Activated CD4-positive, alpha-beta T cell treated with anti-CD3 and anti-CD28 coated beads for 48 hours (primary cell): ENCODE measurements around the gene DEFB128.
"Not testable (repeated sequence)": the region's sequence is repeated elsewhere in the genome, so short reads cannot be mapped to it uniquely, and the experiment has no call there.

Experiments
- DNase-seq: peaks from one replicate; pipeline ENCODE4 v3.0.0-alpha.2; 2020

Gene DEFB128

GRCh38 chr20:189611-190010 is at the start of gene DEFB128:
DEFB128 (minus strand) TSS chr20:189711; CDS start chr20:189623, 88 bp downstream.
- no peak for DNase-seq

- DNase-seq = no peak
Measured at GRCh38 chr20:237929-238328, 48.4 kb upstream of the DEFB128 start.

DNA sequence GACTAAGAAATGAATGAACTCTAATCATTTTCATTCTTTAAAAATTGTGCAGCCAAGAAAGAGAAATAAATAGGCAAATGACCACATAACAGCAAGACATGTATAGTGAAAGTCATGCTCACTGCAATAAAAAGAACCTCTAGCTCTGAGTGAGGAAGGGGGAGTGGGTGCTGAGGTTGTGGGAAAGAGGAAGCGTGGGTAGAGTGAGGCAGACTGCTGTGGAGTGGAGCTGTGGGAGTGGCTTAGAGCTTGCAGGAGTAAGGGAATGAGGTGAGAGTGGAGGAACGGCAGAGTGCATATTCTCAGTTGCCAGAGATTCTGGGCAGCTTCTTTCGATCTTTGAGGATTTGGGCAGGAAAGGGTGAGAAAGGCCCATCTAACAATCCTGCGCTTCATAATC is 48.0 kb upstream of the DEFB128 start:
- DNase-seq = peak; percentile 49

GRCh38 chr20:235891-236290 is 46.4 kb upstream of the DEFB128 start:
- DNase-seq = no peak

- no peak for DNase-seq
Measured at GRCh38 chr20:227439-228105, 38.1 kb upstream of the DEFB128 start.

DNA sequence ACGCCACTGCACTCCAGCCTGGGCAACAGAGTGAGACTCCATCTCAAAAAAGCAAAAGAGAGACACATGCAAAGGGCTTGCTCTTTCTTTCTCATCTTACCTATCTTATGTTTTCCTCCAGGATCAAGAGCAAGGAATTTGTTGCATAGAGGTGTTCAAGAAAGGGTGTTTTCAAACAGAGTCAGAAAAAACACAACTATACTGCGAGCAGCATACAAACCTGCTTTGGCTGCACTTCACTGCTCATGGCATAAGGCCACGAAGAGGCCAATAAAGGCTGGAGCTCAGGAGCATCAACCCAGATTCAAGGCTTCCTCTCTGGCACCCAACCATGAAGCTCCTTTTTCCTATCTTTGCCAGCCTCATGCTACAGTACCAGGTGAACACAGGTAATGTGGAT is 37.4 kb upstream of the DEFB128 start, which contains the start of gene DEFB129:
Gene DEFB129, plus strand, starts transcription at position 301 of the 400 bp plus-strand sequence. Its CDS starts 31 bp downstream, at position 332.
- DNase-seq = no peak

- DNase-seq = not testable (repeated sequence)
Measured at GRCh38 chr20:225879-226278, 36.4 kb upstream of the DEFB128 start.

- DNase-seq = no peak
Measured at GRCh38 chr20:221258-221830, 31.8 kb upstream of the DEFB128 start.

- peak; percentile 7 for DNase-seq
Measured at GRCh38 chr20:219290-220115, 30.0 kb upstream of the DEFB128 start.

DNA sequence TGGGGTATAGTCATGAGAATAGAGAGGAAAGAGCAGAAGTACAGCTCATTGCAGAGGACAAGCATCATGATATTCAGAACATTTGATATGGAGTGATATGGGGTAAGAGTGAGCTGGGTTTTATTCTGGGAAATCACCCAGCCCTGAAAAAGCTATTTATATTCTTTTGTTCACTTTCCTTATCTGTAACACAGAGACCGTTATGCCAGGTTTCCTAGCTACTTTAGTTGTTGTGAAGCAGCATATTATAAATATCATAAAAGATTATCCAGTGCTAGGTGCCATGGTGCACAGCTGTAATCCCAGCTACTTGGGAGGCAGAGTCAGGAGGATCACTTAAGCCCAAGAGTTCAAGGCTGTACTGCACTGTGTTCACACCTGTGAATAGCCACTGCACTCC is 27.8 kb upstream of the DEFB128 start:
- no peak for DNase-seq

GRCh38 chr20:215796-216195 is 26.3 kb upstream of the DEFB128 start:
- DNase-seq = no peak

- DNase-seq = no peak
Measured at GRCh38 chr20:214383-214782, 24.9 kb upstream of the DEFB128 start.

- no peak for DNase-seq
Measured at GRCh38 chr20:210809-211502, 21.4 kb upstream of the DEFB128 start.

DNA sequence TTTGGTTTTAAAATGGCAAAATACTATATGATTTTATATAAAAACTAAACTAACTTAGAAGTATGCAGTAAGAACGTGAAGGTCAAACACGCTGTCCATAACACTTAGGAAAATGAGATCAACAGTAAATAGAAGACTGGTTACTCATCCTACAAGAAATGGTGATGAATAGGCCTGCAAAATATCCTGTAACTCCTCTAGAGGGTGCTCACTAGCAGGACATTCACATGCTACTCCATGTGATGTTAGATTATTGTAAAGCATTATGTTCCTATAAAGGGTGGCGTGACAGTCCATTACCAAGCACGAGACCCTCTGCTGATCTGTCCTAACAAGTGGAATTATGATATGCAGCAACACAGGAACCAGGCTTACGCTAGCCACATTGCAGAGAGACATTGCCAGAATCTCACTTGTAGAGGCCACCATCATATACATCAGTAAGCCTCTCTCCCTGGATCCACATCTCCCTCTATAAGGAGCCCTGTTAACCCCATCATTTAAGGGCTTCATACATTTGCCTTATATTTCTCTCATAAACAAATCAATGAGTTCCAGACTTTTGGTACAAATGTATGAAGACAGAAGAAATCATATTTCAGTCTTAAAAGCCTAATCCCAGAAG is 19.5 kb upstream of the DEFB128 start:
- DNase-seq = peak; percentile 7

DNA sequence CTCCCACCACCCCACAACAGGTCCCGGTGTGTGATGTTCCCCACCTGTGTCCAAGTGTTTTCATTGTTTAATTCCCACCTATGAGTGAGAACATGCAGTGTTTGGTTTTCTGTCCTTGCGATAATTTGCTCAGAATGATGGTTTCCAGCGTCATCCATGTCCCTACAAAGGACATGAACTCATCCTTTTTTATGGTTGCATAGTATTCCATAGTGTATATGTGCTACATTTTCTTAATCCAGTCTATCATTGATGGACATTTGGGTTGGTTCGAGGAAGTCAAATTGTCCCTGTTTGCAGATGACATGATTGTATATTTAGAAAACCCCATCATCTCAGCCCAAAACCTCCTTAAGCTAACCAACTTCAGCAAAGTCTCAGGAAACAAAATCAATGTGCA is 14.1 kb upstream of the DEFB128 start:
- DNase-seq = not testable (repeated sequence)

GRCh38 chr20:199996-200395 is 10.5 kb upstream of the DEFB128 start:
- DNase-seq = no peak

DNA sequence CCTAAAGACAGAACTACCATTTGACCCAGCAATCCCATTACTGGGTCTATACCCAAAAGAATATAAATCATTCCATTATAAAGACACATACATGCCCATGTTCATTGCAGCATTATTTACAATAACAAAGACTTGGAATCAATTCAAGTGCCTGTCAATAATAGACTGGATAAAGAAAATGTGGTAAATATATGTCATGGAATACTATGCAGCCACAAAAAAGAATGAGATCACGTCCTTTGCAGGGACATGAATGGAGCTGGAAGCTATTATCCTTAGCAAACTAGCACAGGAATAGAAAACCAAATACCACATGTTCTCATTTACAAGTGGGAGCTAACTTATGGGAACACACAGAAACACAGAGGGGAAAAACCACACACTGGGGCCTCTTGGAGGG is 8.7 kb upstream of the DEFB128 start:
- no peak for DNase-seq

DNA sequence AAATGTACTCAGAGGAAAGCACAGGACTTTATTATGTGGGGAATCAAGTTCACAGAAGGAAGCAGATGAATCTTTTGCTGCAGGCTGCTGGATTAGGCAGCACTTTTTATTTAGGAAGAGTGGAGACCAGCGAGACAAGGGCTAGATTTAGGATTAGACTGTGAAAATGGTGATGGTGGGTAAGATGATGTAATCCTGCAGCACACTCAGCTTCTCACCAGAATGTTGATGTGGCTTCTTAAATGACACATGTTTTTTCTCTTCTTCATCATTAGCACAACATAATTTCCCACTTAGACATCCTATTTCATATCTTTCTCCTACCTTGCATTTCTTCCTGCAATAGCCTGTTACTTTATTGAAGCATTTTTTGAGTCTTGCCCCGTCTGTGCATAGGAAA is 1.8 kb downstream of the DEFB128 start:
- no peak for DNase-seq

DNA sequence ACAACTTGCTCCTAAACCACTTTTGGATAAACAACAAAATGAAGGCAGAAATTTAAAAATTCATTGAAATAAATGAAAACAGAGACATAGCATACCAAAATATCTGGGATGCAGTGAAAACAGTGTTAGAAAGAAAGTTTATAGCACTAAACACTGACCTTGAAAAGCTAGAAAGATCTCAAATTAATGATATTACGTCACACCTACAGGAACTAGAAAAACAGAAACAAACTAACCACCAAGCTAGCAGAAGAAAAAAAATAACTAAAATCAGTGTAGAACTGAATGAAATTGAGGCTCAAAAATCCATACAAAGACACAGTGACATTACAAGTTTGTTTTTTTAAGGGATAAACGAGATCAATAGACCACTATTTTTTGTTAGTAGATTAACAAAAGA is 5.2 kb downstream of the DEFB128 start:
- no peak for DNase-seq

- no peak for DNase-seq
Measured at GRCh38 chr20:168876-169275, 20.6 kb downstream of the DEFB128 start.

DNA sequence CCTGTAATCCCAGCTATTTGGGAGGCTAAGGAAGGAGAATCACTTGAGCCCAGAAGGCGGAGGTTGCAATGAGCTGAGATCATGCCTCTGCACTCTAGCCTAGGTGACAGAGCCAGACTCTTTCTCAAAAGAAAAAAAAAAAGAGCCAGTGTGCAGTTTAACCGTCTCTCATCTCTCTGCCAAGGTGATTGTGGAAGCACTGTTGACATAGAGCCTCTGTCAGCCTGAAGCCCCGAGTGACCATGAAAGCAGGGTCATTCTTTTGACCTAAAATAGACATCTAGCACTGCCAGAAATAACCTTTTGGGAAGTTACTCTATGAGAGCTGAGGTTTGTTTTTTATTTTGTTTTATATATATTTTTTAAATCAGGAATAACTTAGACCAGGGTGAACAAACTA is 24.9 kb downstream of the DEFB128 start:
- DNase-seq = no peak

DNA sequence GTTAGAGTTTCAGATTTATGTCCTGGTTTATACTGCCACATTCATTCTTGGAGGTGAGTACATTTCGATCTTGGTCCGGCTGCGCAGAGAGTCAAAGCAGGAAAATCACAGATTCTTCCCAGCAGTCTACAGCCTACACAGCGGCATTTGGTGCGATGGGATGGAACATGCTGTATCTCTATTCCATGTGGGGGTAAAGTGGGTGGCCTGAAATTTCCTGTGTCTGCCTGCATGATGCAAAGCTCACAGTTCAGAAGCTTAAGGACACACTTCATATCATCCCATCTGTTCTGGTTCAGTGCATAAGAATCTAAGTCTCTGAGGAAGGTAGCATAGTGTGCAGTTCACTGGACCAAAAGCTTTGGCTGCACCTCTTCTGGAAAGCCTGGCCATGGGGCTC is 32.4 kb downstream of the DEFB128 start, which contains the start of gene DEFB127:
Gene DEFB127, plus strand, starts transcription at position 301 of the 400 bp plus-strand sequence. Its CDS starts 91 bp downstream, at position 392.
- no peak for DNase-seq

DNA sequence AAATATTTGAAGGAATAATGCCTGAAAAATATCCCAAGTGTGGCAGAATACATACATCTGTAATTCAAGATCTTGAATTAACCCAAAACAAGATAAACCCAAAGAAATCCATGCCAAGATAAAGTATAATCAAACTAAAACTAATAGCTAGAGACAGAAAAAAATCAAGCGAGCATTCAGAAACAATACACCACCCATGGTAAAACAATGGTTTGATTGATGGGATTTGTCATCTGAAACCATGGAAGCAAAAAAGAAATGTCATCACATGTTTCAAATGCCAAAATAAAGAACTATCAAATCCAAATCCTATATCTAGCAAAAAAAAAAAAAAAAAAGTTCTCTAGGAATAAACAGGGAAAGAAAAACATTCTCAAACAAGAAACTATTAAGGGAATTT is 37.4 kb downstream of the DEFB128 start:
- no peak for DNase-seq
